ENCODE results near the gene RUVBL2.
"Not testable (repeated sequence)": the region's sequence is repeated elsewhere in the genome, so short reads cannot be mapped to it uniquely, and the experiment has no call there.

DNA sequence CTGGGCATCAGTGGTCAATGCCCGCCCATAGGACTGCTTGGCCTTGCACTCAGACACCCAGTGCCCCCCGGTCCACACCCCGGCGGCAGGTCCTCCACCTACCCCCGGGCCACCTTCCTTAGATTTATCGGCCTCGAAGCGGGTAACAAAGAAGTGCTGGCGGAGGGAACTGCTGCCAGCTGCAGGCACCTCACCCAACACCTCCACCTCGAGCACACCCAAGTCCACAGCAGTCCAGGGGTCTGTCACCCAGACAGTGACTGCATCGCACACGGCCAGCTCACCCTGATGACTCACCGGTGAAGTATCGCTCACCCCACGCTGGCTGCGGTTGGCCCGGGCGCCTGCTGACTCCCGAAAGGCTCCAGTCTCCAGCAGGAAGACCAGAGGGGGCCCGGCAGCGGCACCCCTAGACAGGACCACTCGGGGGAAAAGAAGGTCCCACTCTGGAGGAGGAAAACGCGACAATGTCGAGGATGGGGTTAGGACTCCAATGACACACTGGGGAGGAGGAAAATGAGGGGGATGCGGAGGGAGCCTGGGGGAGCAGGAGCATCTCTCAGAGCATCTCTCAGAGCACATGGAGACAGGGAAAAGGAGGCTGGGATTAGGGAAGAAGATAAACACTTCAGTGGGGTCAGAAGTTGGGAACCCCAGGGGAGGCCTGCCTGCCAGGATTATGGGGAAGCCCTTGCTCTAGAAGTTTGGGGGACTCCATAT, 45.0 kb downstream of the RUVBL2 start:
- TF ChIP-seq, protein P1, sequence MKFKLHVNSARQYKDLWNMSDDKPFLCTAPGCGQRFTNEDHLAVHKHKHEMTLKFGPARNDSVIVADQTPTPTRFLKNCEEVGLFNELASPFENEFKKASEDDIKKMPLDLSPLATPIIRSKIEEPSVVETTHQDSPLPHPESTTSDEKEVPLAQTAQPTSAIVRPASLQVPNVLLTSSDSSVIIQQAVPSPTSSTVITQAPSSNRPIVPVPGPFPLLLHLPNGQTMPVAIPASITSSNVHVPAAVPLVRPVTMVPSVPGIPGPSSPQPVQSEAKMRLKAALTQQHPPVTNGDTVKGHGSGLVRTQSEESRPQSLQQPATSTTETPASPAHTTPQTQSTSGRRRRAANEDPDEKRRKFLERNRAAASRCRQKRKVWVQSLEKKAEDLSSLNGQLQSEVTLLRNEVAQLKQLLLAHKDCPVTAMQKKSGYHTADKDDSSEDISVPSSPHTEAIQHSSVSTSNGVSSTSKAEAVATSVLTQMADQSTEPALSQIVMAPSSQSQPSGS (tag by site-specific recombination; IDR thresholded peaks at IDR 0.05; ENCODE audit: low read depth), result not testable (repeated sequence)
- TF ChIP-seq, protein P2, sequence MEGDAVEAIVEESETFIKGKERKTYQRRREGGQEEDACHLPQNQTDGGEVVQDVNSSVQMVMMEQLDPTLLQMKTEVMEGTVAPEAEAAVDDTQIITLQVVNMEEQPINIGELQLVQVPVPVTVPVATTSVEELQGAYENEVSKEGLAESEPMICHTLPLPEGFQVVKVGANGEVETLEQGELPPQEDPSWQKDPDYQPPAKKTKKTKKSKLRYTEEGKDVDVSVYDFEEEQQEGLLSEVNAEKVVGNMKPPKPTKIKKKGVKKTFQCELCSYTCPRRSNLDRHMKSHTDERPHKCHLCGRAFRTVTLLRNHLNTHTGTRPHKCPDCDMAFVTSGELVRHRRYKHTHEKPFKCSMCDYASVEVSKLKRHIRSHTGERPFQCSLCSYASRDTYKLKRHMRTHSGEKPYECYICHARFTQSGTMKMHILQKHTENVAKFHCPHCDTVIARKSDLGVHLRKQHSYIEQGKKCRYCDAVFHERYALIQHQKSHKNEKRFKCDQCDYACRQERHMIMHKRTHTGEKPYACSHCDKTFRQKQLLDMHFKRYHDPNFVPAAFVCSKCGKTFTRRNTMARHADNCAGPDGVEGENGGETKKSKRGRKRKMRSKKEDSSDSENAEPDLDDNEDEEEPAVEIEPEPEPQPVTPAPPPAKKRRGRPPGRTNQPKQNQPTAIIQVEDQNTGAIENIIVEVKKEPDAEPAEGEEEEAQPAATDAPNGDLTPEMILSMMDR (tag by site-specific recombination; IDR thresholded peaks at IDR 0.05), result not testable (repeated sequence)
- not testable (repeated sequence) for TF ChIP-seq YY2, ZNF629, ZNF18, ZBTB48 (tag by site-specific recombination; IDR thresholded peaks at IDR 0.05)
- TF ChIP-seq, protein P3, sequence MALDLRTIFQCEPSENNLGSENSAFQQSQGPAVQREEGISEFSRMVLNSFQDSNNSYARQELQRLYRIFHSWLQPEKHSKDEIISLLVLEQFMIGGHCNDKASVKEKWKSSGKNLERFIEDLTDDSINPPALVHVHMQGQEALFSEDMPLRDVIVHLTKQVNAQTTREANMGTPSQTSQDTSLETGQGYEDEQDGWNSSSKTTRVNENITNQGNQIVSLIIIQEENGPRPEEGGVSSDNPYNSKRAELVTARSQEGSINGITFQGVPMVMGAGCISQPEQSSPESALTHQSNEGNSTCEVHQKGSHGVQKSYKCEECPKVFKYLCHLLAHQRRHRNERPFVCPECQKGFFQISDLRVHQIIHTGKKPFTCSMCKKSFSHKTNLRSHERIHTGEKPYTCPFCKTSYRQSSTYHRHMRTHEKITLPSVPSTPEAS (tag by site-specific recombination; IDR thresholded peaks at IDR 0.05), result not testable (repeated sequence)
